SKM-1 treated with dmso at 0.1 percent for 144 hours (cell line): Measurements from ENCODE around the gene PTPRK.

Source experiments
- DNase-seq: peaks from one replicate; lab custom pipeline; 2025; ENCODE audit not compliant: unreplicated experiment; lab: John Stamatoyannopoulos, UW

PTPRK gene

DNA sequence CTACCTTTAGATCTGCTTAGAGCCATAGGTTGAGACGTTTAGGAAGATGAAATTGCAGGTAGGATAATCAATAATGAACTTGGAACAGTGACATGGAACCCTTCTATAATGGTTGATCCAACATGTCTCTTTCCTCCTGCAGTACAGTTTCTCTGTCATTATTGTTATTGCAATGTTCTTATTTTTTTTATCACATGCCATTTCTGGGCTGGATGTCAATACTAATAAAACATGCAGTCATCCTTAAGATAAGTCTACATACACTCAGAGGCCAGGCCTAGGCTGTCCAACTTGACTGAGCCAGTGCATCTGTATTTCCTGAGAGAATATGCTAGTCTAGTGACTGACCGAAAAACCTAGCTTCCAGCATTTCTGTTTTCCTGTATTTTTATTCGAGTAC, 544.3 kb downstream of the PTPRK start:
- DNase-seq: no peak

DNA sequence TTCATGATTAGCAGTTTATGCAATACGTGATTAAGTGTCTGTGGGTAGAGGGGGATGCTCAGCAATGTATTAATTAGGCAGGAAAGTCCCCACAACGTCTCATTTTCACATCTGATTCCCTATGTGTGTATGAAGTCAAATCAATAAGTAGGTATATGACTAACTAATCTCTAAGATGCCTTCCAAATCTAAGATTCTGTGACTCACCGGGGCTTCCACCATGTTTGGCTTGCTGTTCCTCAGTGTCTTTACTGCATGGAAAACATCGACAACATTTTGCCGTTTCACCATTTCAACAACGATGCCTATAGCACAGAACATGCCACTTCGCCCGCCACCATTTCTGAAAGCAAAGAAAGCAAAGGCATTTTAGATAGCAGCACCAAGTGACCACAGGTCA, 547.6 kb downstream of the PTPRK start:
- no peak for DNase-seq

DNA sequence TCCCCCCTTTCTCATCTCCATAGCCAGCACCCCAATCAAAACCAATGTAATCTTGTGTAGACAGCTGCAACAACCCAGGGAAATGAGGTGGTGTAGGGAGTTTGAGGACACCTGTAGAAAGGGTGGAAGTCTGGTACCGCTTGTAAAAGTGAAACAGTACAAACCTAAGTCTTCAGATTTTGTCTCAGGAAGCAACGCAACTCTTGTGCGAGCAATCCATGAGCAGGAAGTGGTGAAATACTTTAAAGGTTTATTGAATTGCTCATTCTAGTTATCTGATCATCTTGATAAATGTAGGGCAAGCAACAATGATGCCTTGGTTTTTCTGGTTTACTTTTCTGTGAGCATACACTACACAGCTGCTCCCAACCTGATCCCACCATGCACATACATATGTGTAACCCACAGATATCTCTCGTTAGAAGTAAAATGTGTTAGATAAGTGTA, 548.4 kb downstream of the PTPRK start:
- no peak for DNase-seq

DNA sequence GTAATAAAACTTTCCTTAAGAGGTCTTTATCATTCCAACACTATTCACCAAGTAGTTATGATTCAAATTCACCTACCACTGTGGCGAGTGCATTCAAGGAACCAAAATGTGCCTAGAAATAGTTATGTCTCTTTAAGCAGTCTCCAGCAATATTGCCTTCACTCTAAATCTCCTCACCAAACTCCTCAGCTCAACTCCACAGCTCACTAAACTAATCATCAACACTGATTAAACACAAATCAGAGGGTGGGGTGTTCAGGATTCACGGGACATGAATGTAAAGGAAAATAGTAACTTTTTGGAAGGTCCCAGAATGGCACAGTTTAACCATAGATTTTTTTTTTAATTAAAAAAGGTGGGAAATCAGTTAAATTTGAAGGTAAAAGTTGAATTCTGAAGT, 549.0 kb downstream of the PTPRK start:
- no peak for DNase-seq

DNA sequence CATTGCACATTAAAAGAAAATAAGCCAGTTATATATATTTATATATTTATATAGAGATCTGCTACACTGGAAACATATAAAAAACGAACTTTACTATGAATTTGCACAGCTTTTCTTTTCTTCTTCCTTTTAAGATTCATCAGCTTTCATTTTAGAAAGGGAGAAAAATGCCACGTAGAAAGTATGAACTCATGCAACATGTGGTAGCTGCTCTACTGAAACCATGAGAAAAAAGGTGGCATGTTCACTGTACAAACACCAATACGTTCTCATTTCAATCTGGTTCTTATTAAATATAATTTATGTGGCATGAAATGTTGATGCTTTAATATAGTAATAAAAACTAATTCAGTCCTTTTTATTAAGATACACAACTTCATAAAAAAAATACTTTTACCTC, 550.7 kb downstream of the PTPRK start:
- DNase-seq: no peak

DNA sequence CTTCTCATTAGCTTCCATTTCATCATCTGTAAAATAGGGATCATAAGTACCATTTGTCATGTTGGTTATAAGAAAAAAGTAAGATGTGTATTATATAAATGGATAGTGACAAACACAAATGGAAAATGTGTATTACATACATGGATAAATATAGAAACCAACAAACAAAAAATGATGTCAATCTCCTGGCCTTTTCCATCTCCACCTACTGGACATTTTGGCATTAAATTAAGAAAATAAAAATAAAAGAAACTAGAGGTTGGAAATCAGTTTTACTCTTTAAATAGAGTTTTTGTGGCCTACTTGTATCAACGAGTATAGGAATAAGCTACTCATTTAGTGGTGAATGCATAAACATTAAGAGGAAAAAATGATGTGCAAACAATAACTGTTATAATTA, 552.0 kb downstream of the PTPRK start:
- DNase-seq: no peak

DNA sequence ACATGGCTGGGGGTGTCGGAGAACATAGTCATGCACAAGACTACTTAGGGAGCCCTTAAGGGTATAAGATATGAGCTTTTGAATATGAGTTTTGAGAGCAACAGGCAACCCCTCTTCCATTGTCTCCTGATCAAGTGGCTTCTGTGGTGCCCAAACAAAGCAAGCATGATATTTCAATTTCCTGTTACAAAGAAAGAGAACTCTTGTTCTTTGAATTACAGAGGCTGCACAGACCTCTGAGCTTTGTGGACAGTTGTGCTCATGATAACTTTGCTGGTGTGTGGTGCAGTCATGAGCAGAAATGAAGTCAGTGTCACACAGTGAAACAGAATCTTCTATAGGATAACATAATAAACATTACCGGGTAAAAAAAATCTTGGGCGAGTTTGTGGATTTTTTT, 552.7 kb downstream of the PTPRK start:
- DNase-seq: no peak

DNA sequence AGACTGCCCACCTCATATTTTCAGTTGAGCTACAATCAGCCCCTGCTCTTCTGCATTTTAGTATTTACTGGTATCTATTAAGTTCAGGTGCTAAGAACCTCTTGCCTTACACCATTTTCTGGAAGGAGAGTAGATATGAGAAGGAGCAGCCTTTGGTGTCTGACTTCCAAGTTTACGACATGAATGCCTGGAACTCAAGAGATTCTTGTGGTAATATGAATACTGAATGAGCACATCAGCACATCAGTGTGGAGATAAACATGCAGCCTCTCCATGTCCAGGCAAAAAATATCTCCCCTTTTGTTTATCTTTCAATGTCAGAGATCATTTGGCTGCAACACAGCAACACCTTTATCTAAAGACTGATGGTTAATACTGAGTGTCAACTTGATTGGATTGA, 553.8 kb downstream of the PTPRK start:
- no peak for DNase-seq

DNA sequence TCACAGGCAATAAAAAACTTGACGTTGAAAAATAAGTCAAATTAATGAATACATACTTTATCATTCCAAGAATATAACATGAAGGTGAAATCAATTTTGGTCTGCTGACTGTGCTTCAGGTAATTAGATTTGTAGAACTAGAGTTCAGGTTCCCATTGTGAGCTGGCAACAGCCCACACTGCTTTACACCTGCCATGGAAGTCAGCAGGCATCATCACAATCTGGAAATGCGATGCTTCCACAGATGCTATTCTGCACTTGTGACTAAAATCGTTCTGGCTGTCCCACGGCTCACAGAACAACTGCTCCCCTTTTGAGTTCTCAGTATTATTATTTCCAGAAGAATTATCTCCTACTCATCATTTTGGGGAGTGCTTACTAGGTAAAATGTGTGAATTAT, 556.9 kb downstream of the PTPRK start:
- DNase-seq: no peak

DNA sequence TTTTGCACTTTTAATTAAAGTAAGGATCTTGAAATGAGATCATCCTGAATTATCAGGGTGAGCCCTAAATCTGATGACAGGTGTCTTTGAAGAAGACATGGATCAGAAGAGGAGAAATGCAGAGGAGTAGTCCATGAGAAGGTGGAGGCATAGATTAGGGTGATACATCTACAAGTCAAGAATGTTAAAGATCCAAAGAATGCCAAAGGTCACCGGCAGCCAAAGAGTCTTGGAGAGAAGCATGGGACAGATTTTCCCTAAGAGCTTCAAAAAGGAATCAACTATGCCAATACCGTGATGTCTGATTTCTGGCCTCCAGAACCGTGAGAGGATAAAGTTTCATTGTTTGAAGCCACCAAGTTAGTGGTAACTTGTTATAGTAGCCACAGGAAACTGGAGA, 560.5 kb downstream of the PTPRK start:
- DNase-seq: no peak

DNA sequence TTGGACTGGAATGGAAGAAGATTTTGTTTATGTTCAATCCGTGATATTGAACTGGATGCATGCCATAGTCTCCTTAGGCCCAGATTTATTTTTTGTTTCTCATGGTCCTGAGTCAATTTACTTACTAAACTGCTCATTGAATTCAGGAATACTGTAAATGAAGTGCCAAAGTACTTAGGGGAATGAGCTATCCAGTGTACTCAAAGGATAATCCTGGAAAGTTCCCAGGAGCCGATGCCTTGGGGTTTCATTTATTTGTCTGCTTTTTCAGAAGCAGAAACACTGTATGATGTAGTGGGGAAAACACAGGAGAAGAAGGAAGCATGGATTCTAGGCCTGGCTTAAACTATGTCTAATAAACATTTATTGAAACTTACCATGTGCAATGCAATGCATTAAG, 563.4 kb downstream of the PTPRK start:
- no peak for DNase-seq

DNA sequence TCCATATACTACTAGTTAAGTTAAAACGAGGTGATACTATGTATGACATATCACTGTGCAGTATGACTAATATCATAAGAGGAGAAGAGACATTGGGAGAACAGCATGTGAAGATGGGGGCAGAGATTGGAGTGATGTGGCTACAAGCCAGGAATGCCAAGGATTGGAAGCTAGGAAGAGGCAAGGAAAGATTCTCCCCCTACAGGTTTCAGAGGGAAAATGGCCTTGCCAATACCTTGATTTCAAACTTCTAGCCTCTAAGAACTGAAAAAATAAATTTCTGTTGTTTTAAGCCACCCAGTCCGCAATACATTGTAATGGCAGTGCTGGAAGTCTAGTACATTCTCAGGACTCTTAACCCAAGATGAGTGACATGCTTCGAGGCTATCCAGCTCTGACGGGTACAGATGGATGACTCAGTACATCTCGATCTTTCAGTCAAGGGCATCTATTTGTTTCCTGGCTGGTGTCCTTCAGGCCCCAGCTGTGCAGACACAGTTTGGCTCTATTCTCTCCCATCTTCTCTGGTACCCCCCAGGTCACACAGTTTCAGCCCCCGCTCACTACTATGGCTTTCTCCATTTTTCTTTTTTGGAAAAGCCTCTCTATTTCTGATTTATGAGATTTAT, 564.0 kb downstream of the PTPRK start:
- DNase-seq: no peak

DNA sequence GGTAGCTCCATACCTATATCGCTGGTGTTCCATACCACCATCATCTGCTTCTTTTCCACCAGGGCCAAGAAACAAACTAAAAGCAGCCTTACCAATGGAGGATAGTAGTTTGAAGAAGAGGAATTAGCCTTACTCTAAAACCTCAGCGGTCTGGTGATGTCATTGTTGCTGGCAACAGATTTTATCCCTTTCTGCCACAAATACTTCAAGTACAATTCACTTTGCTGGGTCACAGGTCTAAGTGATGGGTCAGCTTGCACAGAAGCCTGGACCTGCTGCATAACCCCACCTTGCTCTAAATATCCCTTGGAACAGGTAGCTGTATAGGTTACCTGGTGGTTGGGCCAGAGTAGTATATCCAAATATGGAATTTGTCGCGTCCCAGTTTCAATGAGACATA, 566.3 kb downstream of the PTPRK start:
- no peak for DNase-seq

DNA sequence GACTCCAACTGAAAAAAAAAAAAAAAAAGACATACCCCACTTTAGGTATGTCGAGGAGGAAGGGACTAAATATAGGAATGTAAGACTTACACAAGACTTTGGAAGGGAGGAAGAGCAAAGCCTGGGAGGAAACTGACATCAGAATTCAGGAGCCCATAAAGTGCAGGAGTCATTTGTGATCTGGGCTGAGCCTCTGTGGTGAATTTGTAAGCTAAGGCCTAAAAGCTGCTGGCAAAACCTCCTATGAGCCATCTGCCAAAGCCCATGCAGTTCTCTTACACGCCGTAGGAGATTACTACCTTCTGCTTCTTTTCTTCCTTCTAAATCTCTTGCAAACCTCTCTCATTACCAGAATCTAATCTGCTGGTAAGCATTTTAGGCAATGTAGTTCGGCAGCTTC, 567.6 kb downstream of the PTPRK start:
- DNase-seq: no peak

DNA sequence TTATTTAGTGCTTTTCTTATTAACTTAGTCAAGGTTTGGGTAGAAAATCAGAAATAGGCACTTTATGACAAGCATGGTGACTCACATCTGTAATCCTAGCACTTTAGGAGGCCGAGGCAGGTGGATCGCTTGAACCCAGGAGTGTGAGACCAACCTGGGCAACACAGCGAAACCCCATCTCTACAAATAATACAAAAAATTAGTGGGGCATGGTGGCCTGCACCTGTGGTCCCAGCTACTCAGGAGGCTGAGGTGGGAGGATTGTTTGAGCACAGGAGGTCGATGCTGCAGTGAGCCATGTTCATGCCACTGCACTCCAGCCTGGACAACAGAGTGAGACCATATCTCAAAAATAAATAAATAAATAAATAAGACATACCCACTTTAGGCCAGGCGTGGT, 568.2 kb downstream of the PTPRK start:
- DNase-seq: no peak

DNA sequence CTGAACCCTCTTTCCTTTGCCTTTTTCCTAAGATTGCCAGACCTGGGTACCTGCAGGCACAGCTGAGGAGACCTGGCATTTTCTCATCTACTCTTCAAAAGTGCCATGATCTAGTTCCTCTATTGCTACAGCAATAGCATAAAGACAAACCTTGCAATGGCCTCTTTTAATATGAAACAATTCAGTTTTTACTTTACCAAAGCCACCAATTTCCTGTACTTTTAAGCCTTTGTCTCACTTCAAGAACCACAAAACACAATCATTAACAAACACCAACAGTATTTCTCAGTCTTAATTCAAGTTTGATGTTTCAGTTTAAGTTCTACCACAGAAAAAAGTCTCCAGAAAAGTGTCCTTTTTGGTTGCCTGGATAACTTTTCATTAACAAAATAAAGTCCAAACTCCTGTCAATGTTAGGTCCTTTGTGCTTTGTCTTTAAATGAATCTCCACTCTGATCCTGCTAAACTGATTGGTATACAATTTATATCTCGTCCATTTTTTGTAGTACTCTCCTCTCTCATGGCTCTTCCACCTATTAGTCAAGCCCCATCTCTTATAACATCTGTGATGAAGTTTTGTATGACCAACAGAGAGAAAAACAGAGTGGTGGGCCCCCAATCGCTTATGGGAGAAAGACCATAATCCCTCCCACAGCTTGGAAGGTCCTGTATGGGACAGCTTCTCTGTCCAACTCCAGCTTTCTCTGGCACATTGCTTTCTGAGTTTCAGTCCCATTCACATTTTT, 569.1 kb downstream of the PTPRK start:
- DNase-seq: peak; percentile 49

DNA sequence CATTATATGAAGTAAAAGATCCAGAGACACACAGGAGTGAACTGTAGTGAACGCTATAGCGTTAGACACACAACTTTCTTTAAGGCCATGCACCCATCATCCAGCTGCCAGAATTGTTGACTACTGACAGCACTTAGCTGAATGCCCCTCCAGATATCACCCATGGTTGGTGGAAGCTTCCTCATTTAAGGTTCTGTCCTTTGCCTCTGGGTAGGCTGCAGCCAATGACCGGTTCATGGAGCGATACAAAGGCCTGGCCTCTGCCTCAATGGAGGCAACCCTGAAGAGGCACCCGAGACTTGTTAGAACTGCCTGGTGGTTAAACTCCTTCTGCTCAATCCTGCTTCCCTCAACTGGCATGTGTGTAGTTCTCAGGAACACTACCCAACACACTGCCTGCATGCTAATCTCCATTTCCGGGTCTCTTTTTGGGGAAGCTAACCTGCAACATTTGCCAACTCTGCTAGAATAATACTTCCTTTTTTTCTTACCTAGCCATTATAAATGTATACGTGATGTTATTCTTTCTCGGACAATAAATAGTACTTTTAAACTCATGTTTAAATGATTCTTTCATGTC, 569.7 kb downstream of the PTPRK start:
- peak; percentile 87 for DNase-seq

DNA sequence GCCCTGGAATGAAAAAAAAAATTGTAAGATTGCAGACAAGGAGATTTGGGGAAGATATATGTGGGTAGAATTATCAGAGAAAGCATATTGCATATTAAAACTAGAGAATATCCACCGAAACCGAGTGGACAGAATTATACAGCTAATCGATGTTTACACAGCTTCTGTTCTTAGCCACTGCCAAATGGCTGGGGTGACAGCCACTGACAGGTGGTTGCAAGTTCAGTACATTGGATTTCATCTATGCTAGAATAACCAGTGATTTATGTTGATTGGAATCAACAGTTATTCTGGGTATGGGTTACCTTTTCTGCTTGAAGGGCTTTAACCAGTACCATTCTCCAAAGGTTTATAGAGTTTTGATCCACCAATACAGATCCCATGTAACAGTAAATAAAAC, 571.1 kb downstream of the PTPRK start:
- no peak for DNase-seq

DNA sequence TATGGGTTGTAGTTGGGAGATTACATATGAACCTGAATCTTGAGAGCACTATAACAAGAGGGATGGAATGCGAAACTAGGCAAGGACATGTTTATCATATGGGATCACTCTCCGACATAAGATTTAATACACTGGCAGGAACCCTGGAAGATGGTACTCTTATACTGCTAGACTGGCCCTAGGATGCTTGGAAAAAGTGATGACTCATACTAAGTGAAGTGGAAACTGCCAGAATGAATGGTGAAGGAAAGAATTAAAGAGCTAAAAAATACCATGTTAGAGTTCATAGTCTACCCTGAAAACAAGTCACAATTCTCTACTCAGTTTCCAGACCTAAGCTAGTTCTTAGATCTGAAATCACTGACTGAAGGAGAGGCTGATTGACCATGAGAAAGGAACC, 574.0 kb downstream of the PTPRK start:
- DNase-seq: no peak

DNA sequence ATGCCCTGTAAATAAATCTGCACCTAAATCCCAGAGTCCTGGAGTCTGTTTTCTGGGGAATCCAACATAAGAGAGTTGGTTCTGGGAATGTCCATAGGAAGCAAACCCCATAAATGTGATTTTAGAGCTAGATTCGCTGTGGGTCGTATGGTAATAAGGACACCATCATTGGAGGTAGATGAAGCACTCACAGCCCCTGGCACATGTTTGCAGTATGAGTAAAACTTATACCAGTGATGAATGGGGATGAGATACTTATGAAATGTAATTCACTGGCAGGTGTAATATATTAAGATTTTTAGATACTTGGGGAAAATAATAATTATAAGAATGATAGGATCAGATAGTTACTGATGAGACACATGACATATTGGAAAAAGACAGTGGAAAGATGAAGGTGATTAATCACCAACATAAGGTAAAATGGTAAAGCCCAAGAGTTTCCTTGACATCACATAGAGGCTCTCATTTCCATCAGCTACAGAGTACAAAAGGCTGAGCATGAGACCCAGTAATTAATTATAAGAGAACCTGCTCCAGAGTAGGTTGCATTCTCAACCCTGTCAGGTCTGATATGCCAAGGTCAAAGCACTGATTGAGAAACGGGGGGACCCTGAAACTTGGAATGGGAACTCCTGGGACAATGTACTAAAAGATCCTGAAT, 574.8 kb downstream of the PTPRK start:
- no peak for DNase-seq

DNA sequence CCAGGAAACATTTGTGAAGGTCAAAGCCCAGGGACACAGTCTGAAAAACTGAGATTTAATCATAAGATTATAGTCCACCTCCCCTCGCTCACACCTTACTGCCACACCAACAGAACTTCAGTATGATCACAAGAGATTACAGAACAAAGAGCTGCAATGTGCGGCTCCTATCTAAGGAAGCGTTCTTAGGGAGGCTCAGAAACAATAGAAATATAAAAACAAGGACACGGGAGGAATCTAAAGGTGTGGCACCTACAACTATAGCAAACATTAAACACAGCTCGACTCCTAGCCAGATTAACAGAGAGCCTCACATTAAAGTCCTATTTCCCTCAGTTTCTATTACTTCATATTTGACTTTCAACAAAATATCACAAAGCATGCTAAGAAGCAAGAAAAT, 579.2 kb downstream of the PTPRK start:
- DNase-seq: no peak

DNA sequence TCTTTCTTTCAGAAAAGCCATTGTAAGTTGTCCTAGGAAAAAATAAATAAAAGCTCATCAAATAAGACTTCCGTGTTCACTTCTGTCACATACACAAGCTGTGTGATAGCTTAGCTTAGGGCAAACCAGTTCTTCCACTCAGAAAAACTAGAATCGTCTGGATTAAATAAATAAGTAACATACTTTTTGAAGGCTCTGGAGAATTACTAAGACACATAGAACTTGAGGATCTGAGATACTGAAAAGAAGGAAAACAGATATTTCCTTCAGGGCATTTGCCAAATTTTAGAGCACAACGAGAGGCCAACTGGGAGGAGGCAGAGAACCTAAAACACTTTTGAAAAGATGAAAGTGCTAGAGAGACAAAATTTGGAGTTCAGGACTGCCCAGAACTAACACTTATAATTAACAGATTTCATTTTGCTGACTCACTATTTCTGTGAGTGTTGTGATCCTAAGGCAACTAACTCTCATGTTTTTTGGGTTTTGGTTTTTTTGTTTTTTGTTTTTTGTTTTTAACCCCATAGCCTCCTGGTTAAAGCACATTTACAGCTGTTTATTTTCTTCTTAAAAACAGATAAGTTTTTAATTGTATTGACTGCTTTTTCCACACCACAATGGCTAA, 580.8 kb downstream of the PTPRK start:
- DNase-seq: no peak
